Left ventricle myocardium inferior (tissue), 1 donor: ENCODE data around the gene HOXC10. TPM values are rescaled to one million over a fixed set of nuclear protein-coding genes. Genes with fewer than 3 reads are reported as not detected.

ENCODE experiments used
- DNase-seq: peaks from one replicate; pipeline ENCODE4 v3.0.0-alpha.2; 2020
- H3K27ac ChIP-seq: fragments of 200-600 bp; replicated peaks from 2 replicates; pipeline ENCODE4 v1.8.0; 2021
- H3K27me3 ChIP-seq: fragments of 200-600 bp; 2 replicates; pipeline ENCODE4 v1.8.0; 2021; ENCODE audit warnings: low read depth
- H3K36me3 ChIP-seq: fragments of 200-600 bp; 2 replicates; pipeline ENCODE4 v1.8.0; 2021
- H3K4me1 ChIP-seq: fragments of 200-600 bp; 2 replicates; pipeline ENCODE4 v1.8.0; 2021
- H3K4me3 ChIP-seq: fragments of 200-600 bp; 2 replicates; pipeline ENCODE4 v1.8.0; 2021; ENCODE audit warnings: mild to moderate bottlenecking, moderate library complexity
- H3K9me3 ChIP-seq: fragments of 200-600 bp; replicated peaks from 2 replicates; pipeline ENCODE4 v1.8.0; 2021
- CTCF ChIP-seq: fragments of 200-600 bp; IDR thresholded peaks from 2 replicates; pipeline ENCODE4 v1.8.0; 2021; ENCODE audit warnings: antibody characterized with exemption, mild to moderate bottlenecking, borderline replicate concordance
- intact Hi-C: fragments of 100-400 bp; cut with micrococcal nuclease; formaldehyde crosslinking; loops from one replicate; pipeline ENCODE4 v1.11.0; 2022
- total RNA-seq: library from RNA; stranded (reverse); fragmentation: NEBNext Ultra II Directional; extraction: Animal tissue kit (Norgen Biotek cat#: 25700); gene quantifications from one replicate; pipeline ENCODE4 v1.2.1, GENCODE V29; 2021
- donor health status: DM: no; HTN: yes; CAD: no; lungs with severe emphysema.

HOXC10 gene
- total RNA-seq, 1 donor from 2014 or later, result not detected

- Histone ChIP-seq H3K36me3 (no peaks in the 10 kb centered on the region), H3K4me1 (peaks cover 10% of the 10 kb centered on the region), H3K9me3 (no peaks in the 10 kb centered on the region), H3K27me3 (peaks cover 100% of the 10 kb centered on the region), H3K4me3 (no peak overlapping the region), H3K27ac (no peak overlapping the region)
- intact Hi-C loops, result no loop called here
- DNase-seq, result no peak
- no peak for TF ChIP-seq CTCF
Measured at GRCh38 chr12:53942467-53942997, 42.4 kb upstream of the HOXC10 start.

GRCh38 chr12:53944209-53944608 is 40.7 kb upstream of the HOXC10 start:
- Histone ChIP-seq H3K4me1 (no peaks in the 10 kb centered on the region), H3K4me3 (no peak overlapping the region), H3K27ac (no peak overlapping the region), H3K27me3 (peaks cover 100% of the 10 kb centered on the region), H3K36me3 (no peaks in the 10 kb centered on the region), H3K9me3 (no peaks in the 10 kb centered on the region)
- TF ChIP-seq CTCF, result no peak
- intact Hi-C loops, result no loop called here
- no peak for DNase-seq

- no peak overlapping the region for H3K4me3 ChIP-seq
- H3K27ac ChIP-seq, result no peak overlapping the region
- TF ChIP-seq CTCF, result no peak
- intact Hi-C loops, result no loop called here
- peaks cover 100% of the 10 kb centered on the region for H3K27me3 ChIP-seq
- no peaks in the 10 kb centered on the region for H3K36me3 ChIP-seq
- H3K9me3 ChIP-seq, result no peaks in the 10 kb centered on the region
- no peak for DNase-seq
- no peaks in the 10 kb centered on the region for H3K4me1 ChIP-seq
Measured at GRCh38 chr12:53944907-53945847, 39.8 kb upstream of the HOXC10 start.

- H3K27me3 ChIP-seq, result peaks cover 100% of the 10 kb centered on the region
- DNase-seq, result no peak
- H3K4me3 ChIP-seq, result no peak overlapping the region
- no peak for TF ChIP-seq CTCF
- no peak overlapping the region for H3K27ac ChIP-seq
- no peaks in the 10 kb centered on the region for H3K36me3 ChIP-seq
- H3K9me3 ChIP-seq, result no peaks in the 10 kb centered on the region
- intact Hi-C loops, result no loop called here
- H3K4me1 ChIP-seq, result peaks cover 7% of the 10 kb centered on the region
Measured at GRCh38 chr12:53947743-53948142, 37.2 kb upstream of the HOXC10 start.

GRCh38 chr12:53948650-53949593 is 36.0 kb upstream of the HOXC10 start:
- peaks cover 12% of the 10 kb centered on the region for H3K4me1 ChIP-seq
- no peak for DNase-seq
- H3K4me3 ChIP-seq, result no peak overlapping the region
- H3K27ac ChIP-seq, result no peak overlapping the region
- no peaks in the 10 kb centered on the region for H3K36me3 ChIP-seq
- peaks cover 100% of the 10 kb centered on the region for H3K27me3 ChIP-seq
- no peaks in the 10 kb centered on the region for H3K9me3 ChIP-seq
- no peak for TF ChIP-seq CTCF
- intact Hi-C loops, result no loop called here
